CD4-positive, CD25-positive, alpha-beta regulatory T cell (primary cell): Measurements from ENCODE around the gene PHKG2. TPM values are rescaled to one million over a fixed set of nuclear protein-coding genes. Genes with fewer than 3 reads are reported as not detected.

Experiments
- ATAC-seq, 2 donors: fragments of 150-1000 bp; cut with Tn5 transposase; one replicate each; pipeline ENCODE4 v1.10.0; 2021; ENCODE audit warnings: low read depth in 2 of 2, moderate number of reproducible peaks in 2 of 2, moderate library complexity in 1 of 2
- DNase-seq, 3 donors: peaks; one replicate each; pipeline versions ENCODE4 v3.0.0 to v3.0.0-alpha.2; 2012 to 2022; ENCODE audit warnings: mixed read lengths in 1 of 3
- H3K27ac ChIP-seq: one replicate; pipeline ENCODE4 v1.7.0; 2013; ENCODE audit warnings: mild to moderate bottlenecking, low read length; ENCODE audit not compliant: insufficient read depth, poor library complexity, severe bottlenecking
- H3K27me3 ChIP-seq: one replicate; pipeline ENCODE4 v1.7.0; 2013; ENCODE audit warnings: low read length; ENCODE audit not compliant: control insufficient read depth, insufficient read depth
- H3K36me3 ChIP-seq: one replicate; pipeline ENCODE4 v1.7.0; 2013; ENCODE audit warnings: mild to moderate bottlenecking, low read length, moderate library complexity; ENCODE audit not compliant: control insufficient read depth, insufficient read depth
- H3K4me1 ChIP-seq: 2 replicates; pipeline ENCODE4 v1.7.0; 2013; ENCODE audit warnings: mild to moderate bottlenecking, low read length; ENCODE audit not compliant: insufficient read depth, control insufficient read depth, poor library complexity, severe bottlenecking
- H3K4me3 ChIP-seq: one replicate; pipeline ENCODE4 v1.7.0; 2013; ENCODE audit warnings: low read depth, mild to moderate bottlenecking, low read length, moderate library complexity
- H3K9me3 ChIP-seq, 2 experiments: 1 replicate in 1 of 2; 2 replicates in 1 of 2; pipeline ENCODE4 v1.7.0; 2013; ENCODE audit warnings: low read length in 2 of 2, mild to moderate bottlenecking in 1 of 2, moderate library complexity in 1 of 2; ENCODE audit not compliant: control insufficient read depth in 2 of 2
- H3K27ac Mint-ChIP-seq, 3 donors: one replicate each; pipeline ENCODE4 v1.8.0; 2020 to 2022; ENCODE audit warnings: mild to moderate bottlenecking in 3 of 3, mixed read lengths in 3 of 3, moderate library complexity in 2 of 3
- H3K27me3 Mint-ChIP-seq: one replicate; pipeline ENCODE4 v1.8.0; 2022; ENCODE audit warnings: mild to moderate bottlenecking, mixed read lengths
- H3K36me3 Mint-ChIP-seq: one replicate; pipeline ENCODE4 v1.8.0; 2020; ENCODE audit warnings: mixed read lengths
- H3K4me1 Mint-ChIP-seq, 4 donors: one replicate each; pipeline ENCODE4 v1.8.0; 2020 to 2022; ENCODE audit warnings: mixed read lengths in 4 of 4, mild to moderate bottlenecking in 1 of 4
- H3K4me3 Mint-ChIP-seq, 4 donors: one replicate each; pipeline ENCODE4 v1.8.0; 2020 to 2022; ENCODE audit warnings: mild to moderate bottlenecking in 4 of 4, mixed read lengths in 4 of 4, moderate library complexity in 3 of 4
- H3K9me3 Mint-ChIP-seq, 7 donors: one replicate each; pipeline ENCODE4 v1.8.0; 2020 to 2022; ENCODE audit warnings: mixed read lengths in 7 of 7, mild to moderate bottlenecking in 3 of 7, moderate library complexity in 2 of 7
- polyA plus RNA-seq, 4 donors: library from polyadenylated mRNA; unstranded; fragments of 300-500 nt; fragmentation: Illumina TruSeq; gene quantifications; one replicate each; pipeline ENCODE4 v1.2.3, GENCODE V29; 2021
- total RNA-seq: library from RNA; stranded (reverse); gene quantifications from one replicate; pipeline ENCODE4 v1.2.3, GENCODE V29; 2022

Gene PHKG2
- total and polyA plus RNA-seq, 5 donors from 2014 or later: 39.5 to 48.5 (median 43.9) TPM

- ATAC-seq (no peak), DNase-seq (no peak)
- H3K9me3 ChIP-seq: no peaks in the 10 kb centered on the region
- Mint-ChIP-seq H3K4me1 (peaks cover 0 to 30% (median 20%) of the 10 kb centered on the region in 4 donors), H3K9me3 (no peaks in the 10 kb centered on the region), H3K4me3 (peak overlapping the region in 1 of 4 donors; percentile 80), H3K27me3 (no peaks in the 10 kb centered on the region), H3K36me3 (peaks cover 25% of the 10 kb centered on the region), H3K27ac (no peak overlapping the region)
- no peaks in the 10 kb centered on the region for H3K27me3 ChIP-seq
- no peak overlapping the region for H3K4me3 ChIP-seq
- no peak overlapping the region for H3K27ac ChIP-seq
- peaks cover 73% of the 10 kb centered on the region for H3K36me3 ChIP-seq
- peaks cover 18% of the 10 kb centered on the region for H3K4me1 ChIP-seq
Measured at GRCh38 chr16:30766206-30766932, 18.1 kb downstream of the PHKG2 start.

GRCh38 chr16:30766933-30767284, 18.7 kb downstream of the PHKG2 start:
- H3K36me3 ChIP-seq: peaks cover 78% of the 10 kb centered on the region
- H3K4me1 ChIP-seq: peaks cover 17% of the 10 kb centered on the region
- H3K36me3 Mint-ChIP-seq: peaks cover 25% of the 10 kb centered on the region

GRCh38 chr16:30767767-30768465, 19.7 kb downstream of the PHKG2 start:
- Histone ChIP-seq H3K36me3 (peaks cover 88% of the 10 kb centered on the region), H3K4me3 (no peak overlapping the region), H3K4me1 (peaks cover 11% of the 10 kb centered on the region), H3K27ac (no peak overlapping the region), H3K9me3 (no peaks in the 10 kb centered on the region), H3K27me3 (no peaks in the 10 kb centered on the region)
- no peak overlapping the region for H3K27ac Mint-ChIP-seq
- H3K4me1 Mint-ChIP-seq: peaks cover 0 to 26% (median 14%) of the 10 kb centered on the region in 4 donors
- ATAC-seq (no peak), DNase-seq (no peak)
- H3K36me3 Mint-ChIP-seq: peaks cover 33% of the 10 kb centered on the region
- no peaks in the 10 kb centered on the region for H3K9me3 Mint-ChIP-seq
- H3K27me3 Mint-ChIP-seq: no peaks in the 10 kb centered on the region
- peak overlapping the region in 1 of 4 donors; percentile 3 for H3K4me3 Mint-ChIP-seq

More at GRCh38 chr16:30766933-30767284, 18.7 kb downstream of the PHKG2 start:
- Histone ChIP-seq H3K9me3 (no peaks in the 10 kb centered on the region), H3K27me3 (no peaks in the 10 kb centered on the region), H3K27ac (no peak overlapping the region), H3K4me3 (no peak overlapping the region)
- no peak overlapping the region for H3K27ac Mint-ChIP-seq
- ATAC-seq (no peak), DNase-seq (no peak)
- peak overlapping the region in 1 of 4 donors; percentile 3 for H3K4me3 Mint-ChIP-seq
- H3K27me3 Mint-ChIP-seq: no peaks in the 10 kb centered on the region
- H3K9me3 Mint-ChIP-seq: no peaks in the 10 kb centered on the region
- peaks cover 0 to 28% (median 19%) of the 10 kb centered on the region in 4 donors for H3K4me1 Mint-ChIP-seq

- Mint-ChIP-seq H3K27me3 (no peaks in the 10 kb centered on the region), H3K27ac (no peak overlapping the region), H3K4me3 (peak overlapping the region in 1 of 4 donors; percentile 35), H3K9me3 (no peaks in the 10 kb centered on the region), H3K4me1 (peaks cover 0 to 23% (median 7%) of the 10 kb centered on the region in 4 donors), H3K36me3 (peaks cover 38% of the 10 kb centered on the region)
- no peak overlapping the region for H3K27ac ChIP-seq
- H3K4me1 ChIP-seq: peaks cover 3% of the 10 kb centered on the region
- peaks cover 94% of the 10 kb centered on the region for H3K36me3 ChIP-seq
- no peaks in the 10 kb centered on the region for H3K27me3 ChIP-seq
- no peaks in the 10 kb centered on the region for H3K9me3 ChIP-seq
- H3K4me3 ChIP-seq: no peak overlapping the region
- no peak for ATAC-seq
- no peak for DNase-seq
Measured at GRCh38 chr16:30768583-30769181, 20.5 kb downstream of the PHKG2 start.

- H3K4me1 Mint-ChIP-seq: peaks cover 0 to 15% (median 4%) of the 10 kb centered on the region in 4 donors
- H3K36me3 Mint-ChIP-seq: peaks cover 40% of the 10 kb centered on the region
- no peaks in the 10 kb centered on the region for H3K27me3 Mint-ChIP-seq
- H3K27ac Mint-ChIP-seq: no peak overlapping the region
- Histone ChIP-seq H3K4me3 (no peak overlapping the region), H3K4me1 (no peaks in the 10 kb centered on the region), H3K27me3 (no peaks in the 10 kb centered on the region), H3K9me3 (no peaks in the 10 kb centered on the region), H3K36me3 (peaks cover 88% of the 10 kb centered on the region), H3K27ac (no peak overlapping the region)
- DNase-seq (no peak), ATAC-seq (no peak)
- no peaks in the 10 kb centered on the region for H3K9me3 Mint-ChIP-seq
- H3K4me3 Mint-ChIP-seq: peak overlapping the region in 1 of 4 donors; percentile 35
Measured at GRCh38 chr16:30769379-30770089, 21.3 kb downstream of the PHKG2 start.

- no peak overlapping the region for H3K4me3 Mint-ChIP-seq
- H3K36me3 Mint-ChIP-seq: peaks cover 33% of the 10 kb centered on the region
- Histone ChIP-seq H3K4me1 (peaks cover 19% of the 10 kb centered on the region), H3K36me3 (peaks cover 69% of the 10 kb centered on the region), H3K27ac (no peak overlapping the region), H3K9me3 (no peaks in the 10 kb centered on the region), H3K4me3 (no peak overlapping the region), H3K27me3 (no peaks in the 10 kb centered on the region)
- peak overlapping the region in 1 of 3 donors; percentile 67 for H3K27ac Mint-ChIP-seq
- H3K9me3 Mint-ChIP-seq: no peaks in the 10 kb centered on the region
- ATAC-seq: no peak
- H3K4me1 Mint-ChIP-seq: peaks cover under 1 to 24% (median 3%) of the 10 kb centered on the region in 4 donors
- no peak for DNase-seq
- H3K27me3 Mint-ChIP-seq: no peaks in the 10 kb centered on the region
Measured at GRCh38 chr16:30771726-30772125, 23.5 kb downstream of the PHKG2 start.

- DNase-seq (no peak), ATAC-seq (no peak)
- Histone ChIP-seq H3K27ac (no peak overlapping the region), H3K36me3 (peaks cover 48% of the 10 kb centered on the region), H3K27me3 (peaks cover 2% of the 10 kb centered on the region), H3K4me3 (no peak overlapping the region), H3K9me3 (no peaks in the 10 kb centered on the region), H3K4me1 (peaks cover 19% of the 10 kb centered on the region)
- Mint-ChIP-seq H3K4me1 (peaks cover 5 to 33% (median 8%) of the 10 kb centered on the region in 4 donors), H3K9me3 (no peaks in the 10 kb centered on the region), H3K4me3 (peak overlapping the region in 2 of 4 donors; percentile 80 to 90), H3K27me3 (no peaks in the 10 kb centered on the region), H3K27ac (peak overlapping the region in 2 of 3 donors; percentile 36 to 43), H3K36me3 (peaks cover 24% of the 10 kb centered on the region)
Measured at GRCh38 chr16:30773826-30774225, 25.6 kb downstream of the PHKG2 start.
